HG02973 (cell line): ENCODE data around the gene BEAN1.
"Not testable (repeated sequence)": the region's sequence is repeated elsewhere in the genome, so short reads cannot be mapped to it uniquely, and the experiment has no call there.

ENCODE experiments used
- ATAC-seq: cut with Tn5 transposase; IDR thresholded peaks from one replicate; pipeline ENCODE4 v1.9.1; 2021; ENCODE audit warnings: moderate library complexity; ENCODE audit not compliant: unreplicated experiment

The BEAN1 gene

DNA sequence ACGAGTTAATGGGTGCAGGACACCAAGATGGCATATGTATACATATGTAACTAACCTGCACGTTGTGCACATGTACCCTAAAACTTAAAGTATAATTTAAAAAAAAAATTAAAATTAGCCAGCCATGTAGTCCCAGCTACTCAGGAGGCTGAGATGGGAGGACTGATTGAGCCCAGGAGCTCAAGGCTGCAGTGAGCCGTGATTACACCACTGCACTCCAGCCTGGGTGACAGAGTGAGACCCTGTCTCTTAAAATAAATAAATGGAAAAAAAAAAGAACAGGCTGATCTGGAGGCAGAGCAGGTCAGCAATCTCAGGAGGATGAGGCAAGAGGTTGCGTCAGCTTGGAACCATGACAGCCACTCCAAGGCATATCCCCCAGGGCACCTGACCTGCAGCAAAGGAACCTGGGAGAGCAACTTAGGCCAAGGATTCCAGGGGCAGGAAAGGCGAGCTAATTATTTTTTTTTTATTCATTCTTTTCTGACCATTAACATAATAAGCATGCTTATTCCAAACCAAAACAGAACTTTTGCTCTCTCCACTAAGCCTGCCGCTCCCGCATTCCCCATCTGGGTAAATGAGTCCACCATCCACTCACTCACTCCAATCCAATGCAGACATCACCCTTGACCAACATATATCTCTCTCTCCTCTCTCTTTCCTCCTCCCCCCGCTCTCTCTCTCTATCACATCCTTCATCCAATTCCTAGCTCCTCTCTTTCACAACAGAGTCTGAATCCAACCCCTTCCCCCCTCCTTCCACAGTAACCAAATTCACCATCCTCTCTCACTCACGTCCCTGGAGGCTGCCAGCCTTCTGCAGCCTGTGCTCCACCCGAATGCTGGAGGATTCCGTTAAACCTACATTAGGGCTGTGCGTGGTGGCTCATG, 75.2 kb downstream of the BEAN1 start:
- ATAC-seq: no peak

DNA sequence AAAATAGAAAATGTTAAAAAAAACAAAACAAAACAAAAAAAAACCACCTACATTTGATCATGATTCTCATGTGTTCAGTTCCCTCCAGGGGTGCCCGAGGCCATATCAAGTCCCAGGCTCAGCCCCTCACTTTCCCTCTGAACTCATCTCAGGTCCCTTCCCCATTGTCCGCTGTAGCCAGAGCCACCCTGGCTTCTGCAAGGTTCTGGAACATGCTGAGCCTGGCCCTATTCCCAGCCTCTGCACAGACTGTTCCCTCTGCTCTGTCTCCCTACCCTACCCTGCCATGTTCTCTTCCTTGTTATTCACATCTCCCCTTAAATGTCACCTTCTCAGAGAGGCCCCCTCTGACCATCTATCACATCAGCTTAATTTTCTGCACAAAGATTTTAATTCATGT, 75.9 kb downstream of the BEAN1 start:
- ATAC-seq: no peak

DNA sequence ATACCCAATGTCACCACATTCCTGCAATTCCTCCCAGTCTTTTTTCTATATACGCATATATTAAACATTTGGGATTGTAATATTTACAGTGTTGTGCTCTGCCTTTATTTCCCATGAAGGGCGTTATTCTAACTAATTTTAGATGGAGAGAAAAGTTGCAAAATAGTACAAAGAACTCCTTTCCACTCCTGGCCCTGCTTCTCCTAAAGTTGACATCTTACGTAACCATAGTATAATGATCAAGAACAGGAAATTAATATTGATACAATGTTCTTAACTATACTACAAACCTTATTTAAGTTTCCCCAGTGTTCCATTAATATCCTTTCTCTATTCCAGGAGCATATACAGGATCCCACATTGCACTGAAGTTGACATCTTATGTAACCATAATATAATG, 76.5 kb downstream of the BEAN1 start:
- no peak for ATAC-seq

DNA sequence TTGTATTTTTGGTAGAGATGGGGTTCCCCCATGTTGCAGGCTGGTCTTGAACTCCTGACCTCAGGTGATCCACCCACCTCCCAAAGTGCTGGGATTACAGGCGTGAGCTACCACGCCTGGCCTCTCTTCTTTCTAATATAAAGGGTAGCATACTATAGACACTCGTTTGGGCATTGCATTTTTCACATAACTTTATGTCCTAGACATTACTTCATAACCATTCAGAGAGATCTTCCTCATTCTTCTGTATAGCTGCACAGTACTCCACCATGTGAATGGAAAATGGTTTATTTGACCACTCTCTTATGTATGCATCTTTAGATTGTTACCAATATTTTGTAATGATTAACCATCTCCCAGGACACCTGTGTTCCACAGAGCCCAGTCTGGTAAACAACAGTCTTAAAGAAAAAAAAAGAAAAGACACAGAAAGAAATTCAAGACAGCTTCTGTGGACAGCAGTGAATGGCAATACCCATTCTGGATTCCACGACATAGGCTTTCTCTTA, 80.7 kb downstream of the BEAN1 start:
- ATAC-seq: no peak

DNA sequence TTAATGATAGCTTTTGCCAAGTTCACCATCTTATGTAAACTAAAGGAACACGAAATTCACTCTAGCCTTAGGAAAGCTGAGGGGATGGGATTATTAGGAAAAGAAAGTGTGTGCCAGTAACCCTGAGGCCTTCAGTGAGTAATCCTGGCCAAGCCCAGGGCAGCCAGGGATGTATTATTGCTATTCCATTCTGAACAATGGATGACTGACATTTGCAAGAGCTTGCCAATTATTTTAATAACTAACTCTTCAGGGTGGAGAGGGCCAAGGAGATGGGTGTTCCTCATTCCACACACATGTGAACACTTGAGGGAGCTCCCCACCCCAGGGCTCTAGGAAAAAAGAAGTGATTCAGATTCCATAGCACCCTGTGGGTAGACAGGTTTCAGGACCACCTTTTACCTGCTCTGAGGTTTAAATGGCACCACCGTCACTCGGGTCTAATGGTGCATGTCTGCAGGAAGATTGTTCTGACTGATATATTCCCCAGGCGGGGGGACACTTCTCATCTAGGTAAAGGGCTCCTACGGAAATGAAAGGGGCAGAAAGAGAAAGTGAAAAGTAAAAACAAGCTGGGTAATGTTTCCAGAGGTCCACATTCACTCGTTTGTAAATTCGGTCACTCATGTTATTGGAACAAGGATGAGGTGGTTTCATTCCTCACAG, 81.3 kb downstream of the BEAN1 start:
- ATAC-seq: no peak

DNA sequence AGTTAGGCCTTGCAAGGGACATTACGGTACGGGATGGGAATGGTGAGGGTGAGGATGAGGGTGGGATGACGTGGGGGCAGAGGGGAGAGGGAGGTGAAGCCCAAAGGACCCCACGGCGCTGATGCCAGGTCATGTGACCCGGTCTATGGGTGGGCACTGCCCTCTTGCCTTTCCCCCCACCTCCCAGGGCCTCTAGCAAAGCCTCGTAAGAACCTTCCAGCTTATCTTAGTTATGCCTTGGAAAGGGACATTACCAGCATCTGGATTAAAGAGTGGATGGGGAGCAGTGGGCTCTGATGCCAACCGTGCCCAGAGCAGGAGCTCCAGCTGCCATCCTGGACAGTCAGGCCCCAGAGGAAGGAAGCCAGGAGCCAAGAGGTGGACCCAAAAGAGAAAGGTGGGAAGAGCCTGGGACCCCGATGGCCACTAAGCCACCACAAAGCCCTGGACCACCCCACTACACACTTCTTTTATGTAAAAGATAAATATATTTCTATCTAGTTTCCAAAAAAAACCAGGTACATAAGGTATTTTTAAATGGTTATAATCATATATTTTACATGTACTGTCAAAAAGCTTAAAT, 81.9 kb downstream of the BEAN1 start:
- ATAC-seq: no peak

DNA sequence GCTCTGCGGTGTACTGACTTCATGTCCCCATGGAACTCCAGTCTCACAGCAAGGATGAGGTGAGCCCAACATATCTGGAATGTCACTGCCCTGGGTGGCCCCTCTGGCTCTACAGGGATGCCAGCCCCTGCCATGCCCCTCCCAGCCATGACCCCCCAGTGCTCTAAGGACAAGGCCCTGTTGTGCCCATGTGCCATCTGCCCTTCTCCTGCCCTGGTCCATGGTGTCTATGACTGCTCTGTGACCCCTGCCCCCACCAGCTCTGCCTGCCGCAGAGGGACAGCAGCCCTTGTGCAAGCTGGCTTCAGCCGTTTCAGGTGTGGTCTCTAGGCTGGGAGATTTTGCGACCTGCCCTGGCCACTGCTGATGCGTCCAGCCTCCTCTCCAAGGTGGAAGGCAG, 82.5 kb downstream of the BEAN1 start:
- no peak for ATAC-seq

DNA sequence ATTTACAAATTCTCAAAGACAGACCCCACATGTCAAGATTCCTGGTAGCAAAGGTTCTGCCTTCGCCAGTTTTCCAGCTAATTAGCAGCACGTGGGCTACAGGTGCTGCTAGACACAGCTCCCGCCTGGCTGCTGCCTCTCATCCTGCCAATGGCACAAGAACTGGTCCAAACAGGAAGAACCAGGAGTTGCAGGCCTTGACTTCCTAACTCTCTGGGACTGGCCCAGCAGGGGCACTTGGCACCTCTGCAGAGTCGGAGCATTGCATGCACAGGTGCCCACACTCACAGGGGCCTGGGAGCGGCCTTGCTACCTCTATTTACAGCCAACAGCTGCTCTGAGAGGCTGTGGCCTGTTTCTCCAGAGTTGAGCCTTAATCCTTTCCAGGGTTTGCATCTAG, 83.2 kb downstream of the BEAN1 start:
- ATAC-seq: no peak

DNA sequence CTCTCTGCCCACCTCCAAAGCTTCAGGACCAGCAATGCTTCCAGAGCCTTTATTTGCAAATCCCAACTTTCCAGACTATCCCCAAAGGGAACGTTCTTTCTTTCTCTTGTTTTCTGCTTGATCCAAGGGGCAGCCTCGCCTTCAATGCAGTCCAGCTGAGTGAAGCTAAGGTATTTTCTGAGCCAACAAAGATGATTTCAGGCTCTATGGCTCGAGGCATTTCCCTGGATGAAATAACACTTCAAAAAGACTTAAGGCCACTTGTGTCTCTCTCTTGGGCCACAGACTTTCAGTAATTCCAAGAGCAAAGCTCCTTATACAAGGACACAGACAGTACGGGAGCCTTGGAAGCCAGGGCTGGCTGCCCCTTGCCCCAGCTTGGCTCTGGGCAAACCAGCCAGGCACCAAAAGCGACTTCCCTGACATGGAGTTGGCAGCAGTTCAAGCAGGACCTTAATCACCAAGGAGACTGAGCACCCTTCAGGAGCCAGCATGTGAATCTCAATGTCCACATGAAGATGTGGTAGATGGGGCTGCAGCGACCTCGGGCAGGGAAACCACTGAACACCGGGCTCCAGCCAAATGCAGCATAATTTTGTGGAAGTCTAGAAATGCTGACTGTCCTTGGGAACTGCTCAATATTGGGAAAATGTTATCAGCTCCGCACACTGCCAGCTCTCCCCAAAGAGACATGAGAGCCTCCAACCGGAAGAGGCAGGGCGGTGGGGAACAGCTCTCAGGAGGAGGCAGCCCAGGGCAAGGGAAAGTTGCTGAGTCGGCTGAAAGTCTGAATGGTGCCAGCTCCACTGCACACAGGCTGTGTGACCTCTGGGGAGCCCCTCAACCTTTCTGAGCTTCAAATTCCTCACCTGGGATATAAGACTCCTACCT, 83.9 kb downstream of the BEAN1 start:
- no peak for ATAC-seq

DNA sequence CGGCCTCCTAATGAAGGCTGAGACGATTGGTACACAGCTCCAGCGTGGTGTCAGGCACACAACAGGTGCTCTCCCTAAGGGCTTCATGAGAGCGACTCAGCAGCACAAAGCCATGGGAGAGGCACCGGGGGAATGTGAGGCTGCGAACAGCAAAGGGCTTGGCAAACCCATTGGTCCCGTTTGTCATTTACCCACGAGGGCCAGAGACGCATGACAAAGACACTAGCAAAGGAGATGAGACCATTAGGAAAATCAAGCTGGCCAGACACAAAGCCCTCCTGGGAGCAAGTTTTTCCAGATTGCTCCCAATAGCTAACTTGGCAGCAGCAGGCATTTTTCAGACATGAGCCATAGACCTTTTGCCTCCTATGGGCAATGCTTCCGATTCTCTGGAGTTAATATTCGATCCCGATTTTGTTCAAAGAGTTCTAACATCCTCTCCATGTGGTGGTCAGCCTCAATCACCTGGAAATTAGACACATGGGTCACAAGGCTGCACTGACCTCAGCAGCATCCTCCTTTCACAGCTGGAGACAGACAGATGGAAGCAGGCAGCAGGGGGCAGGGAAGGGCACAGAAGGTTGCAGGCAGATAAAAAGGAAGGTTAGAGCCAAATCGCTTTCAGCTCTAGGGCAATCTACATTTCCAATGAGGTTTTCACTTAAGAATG, 84.6 kb downstream of the BEAN1 start:
- no peak for ATAC-seq

DNA sequence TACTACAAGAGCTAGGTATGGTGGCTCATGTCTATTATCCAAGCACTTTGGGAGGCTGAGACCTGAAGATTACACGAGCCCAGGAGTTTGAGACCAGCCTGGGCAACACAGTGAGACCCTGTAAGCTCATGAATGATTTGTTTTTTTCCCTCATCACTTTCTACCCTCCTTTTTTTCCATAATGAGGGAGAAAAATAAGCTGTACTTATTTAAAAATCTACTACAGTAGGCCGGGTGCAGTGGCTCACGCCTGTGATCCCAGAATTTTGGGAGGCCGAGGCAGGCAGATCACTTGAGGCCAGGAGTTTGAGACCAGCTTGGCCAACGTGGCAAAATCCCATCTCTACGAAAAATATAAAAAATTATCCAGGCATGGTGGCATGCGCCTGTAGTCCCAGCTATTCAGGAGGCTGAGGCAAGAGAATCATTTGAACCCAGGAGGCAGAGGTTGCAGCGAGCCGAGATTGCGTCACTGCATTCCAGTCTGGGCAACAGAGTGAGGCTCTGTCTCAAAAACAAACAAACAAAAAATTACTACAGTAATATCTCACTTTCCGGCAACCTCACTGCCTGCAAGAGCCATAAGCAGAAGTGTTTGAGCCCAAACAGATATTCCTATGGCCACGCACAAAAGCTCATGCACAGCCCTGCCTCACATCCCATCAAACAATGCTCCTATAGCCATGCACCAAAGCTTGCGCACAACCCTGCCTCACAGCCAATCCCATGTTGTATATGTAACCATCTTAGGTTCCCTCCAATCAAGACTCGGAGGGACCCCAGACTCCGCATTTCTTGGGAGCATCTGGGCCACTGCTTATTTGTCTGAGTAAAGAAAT, 85.4 kb downstream of the BEAN1 start:
- no peak for ATAC-seq

DNA sequence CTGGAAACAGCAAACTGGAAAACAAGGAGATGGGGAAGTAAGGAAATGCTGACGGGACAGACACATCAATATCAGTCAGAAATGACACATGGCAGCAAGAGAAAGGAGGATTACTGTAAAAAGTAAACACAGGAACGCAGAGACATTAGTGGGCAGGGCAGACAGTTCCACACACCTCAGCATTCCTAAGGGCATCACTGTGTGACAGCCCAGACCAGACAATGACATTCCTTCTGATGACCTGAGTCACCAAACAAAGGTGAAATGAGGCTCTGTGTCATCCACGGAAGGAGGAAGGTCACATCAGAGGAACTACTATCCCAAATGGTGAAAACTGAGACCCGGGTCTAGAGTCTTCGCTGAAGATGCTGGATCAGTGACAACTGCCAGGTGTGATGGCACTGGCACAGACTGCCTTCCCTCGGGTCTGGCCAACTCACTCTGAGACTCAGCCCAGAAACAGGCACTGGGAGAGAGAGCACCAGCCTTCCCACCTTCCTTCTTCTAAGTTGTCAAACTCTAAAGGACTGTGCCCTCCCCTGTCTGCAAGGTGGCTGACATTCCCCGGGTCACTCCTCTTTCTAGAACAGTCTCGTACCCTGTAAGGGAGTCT, 86.1 kb downstream of the BEAN1 start:
- no peak for ATAC-seq

DNA sequence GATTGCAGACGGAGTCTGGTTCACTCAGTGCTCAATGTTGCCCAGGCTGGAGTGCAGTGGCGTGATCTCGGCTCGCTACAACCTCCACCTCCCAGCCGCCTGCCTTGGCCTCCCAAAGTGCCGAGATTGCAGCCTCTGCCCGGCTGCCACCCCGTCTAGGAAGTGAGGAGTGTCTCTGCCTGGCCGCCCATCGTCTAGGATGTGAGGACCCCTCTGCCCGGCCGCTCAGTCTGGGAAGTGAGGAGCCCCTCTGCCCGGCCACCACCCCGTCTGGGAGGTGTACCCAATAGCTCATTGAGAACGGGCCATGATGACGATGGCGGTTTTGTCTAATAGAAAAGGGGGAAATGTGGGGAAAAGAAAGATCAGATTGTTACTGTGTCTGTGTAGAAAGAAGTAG, 87.3 kb downstream of the BEAN1 start:
- ATAC-seq: not testable (repeated sequence)

DNA sequence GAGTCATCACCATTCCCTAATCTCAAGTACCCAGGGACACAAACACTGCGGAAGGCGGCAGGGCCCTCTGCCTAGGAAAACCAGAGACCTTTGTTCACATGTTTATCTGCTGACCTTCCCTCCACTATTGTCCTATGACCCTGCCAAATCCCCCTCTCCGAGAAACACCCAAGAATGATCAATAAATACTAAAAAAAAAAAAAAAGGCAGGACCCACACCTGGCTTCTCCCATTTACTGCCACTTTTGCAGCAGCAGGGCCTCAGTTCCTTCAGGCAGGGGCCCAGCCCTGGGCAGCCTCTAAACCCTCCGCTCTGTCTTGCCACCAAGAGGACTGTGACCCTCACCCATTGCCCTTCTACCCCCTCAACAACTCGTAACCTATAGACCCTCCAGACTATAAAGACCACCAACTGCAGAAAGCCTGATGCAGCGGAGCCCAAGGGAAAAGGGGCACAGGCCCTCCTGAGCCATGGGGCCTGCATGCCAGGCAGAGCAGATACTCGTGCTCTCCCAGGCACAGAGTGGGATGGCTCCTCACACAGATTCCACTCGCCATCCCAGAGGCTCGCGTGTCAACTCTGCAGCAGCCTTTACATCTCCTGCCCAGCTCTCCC, 88.0 kb downstream of the BEAN1 start:
- ATAC-seq: not testable (repeated sequence)

DNA sequence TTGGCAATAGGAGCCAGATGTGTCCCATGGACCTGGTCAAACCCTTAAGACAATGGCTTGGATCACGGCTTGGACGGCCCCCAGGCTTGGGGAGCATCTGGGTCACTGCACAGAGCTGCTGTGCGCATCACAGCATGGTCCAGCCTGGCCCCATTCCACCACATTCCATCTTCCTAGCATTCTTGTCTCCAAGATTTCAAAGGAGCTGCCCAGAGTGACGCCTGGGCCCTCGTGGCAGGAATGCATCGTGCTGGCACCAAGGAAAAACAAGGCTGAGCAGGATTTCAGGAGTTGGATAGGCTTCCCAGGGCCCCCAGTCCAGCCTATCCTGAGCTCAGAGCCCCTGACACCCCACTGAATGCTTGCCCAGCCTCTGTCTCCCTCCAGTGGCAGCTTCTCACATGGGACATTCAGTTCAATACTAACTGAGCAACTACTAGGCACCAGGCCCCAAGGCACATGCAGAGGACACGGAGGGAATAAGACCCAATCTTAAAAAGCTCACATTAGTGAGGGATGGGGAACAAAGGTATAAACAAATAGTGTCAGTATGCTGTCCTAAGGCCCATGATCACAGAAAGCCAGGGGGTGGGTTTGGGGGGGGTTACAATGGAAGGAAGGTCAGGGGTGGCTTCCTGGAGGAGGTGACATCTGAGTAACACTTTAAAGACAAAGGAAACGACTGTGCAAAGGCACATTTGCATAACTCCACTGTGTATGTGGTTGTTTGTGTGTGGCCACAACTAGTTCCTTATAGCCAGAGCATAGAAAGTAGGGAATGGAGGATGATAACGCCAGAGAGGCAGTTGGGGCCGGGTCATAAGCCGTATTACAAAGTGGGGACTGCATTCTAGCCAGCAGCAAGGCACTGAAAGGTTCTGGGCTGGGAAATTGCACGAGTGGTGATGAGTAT, 88.8 kb downstream of the BEAN1 start:
- ATAC-seq: peak; percentile 2

DNA sequence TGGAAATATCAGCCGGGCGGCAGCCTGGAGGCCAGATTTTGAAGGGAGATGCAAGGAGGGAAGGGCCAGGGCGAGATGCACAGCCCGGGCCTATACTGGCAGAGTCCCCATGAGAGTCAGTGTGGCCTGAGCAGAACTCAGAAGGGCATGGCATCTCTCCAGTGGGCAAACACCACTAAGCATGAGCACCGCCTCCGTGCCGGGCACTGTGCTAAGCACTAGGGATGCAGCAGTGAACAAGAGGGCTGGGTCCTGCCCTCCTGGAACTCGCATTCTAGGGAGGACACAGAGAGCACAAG, 89.4 kb downstream of the BEAN1 start:
- peak; percentile 17 for ATAC-seq

DNA sequence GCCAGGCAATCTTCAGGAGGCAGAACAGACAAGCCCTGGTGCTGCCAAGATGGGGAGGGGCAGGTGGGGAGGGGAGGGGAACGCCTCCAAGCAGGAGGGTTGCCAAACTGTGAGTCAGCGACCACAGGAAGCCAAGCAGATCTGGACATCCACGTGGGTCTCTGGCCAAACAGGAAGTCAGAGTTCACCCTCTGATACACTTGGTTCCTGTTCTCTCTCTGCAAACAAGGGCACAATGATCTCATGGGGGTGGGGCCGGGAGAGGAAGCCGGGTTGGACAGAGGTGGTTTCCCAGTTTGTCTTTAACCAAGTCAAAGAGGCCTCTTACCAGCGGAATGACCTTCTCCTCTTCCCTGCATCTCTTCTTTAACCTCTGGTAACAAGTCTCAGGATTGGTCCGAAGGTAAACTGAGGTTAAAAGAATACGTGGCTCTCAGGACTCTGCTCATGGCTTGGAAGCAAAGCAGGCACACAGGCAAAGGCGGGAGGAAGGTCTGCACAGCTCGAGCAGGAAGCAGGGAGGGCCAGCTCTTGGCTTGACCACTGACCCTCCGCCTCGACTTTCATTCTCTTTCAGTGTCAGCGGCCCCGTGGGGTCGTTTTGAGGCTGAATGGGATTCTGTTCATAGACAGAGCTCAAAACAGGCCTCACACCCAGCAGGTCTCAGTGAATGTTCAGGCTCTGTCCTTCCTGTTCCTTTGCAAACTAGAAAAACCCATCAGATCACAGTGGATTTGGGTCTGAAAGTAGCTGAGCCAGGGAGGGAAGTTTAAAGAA, 89.9 kb downstream of the BEAN1 start:
- peak; percentile 95 for ATAC-seq
